MM.1S (cell line): ENCODE measurements around the gene TAF4B.

Experiments
- EZH2 ChIP-seq: fragments of 300-600 bp; sonication (generic); optimal IDR thresholded peaks from 2 replicates; pipeline ENCODE3; 2017; ENCODE audit warnings: low read depth, mild to moderate bottlenecking, antibody characterized with exemption, low read length, mixed read lengths
- TF ChIP-seq, protein P1 (sequence below): fragments of 300-600 bp; sonication (generic); IDR thresholded peaks from 2 replicates; pipeline ENCODE4 v1.5.1; 2016; ENCODE audit warnings: antibody characterized with exemption, low read length, mixed read lengths

DNA sequence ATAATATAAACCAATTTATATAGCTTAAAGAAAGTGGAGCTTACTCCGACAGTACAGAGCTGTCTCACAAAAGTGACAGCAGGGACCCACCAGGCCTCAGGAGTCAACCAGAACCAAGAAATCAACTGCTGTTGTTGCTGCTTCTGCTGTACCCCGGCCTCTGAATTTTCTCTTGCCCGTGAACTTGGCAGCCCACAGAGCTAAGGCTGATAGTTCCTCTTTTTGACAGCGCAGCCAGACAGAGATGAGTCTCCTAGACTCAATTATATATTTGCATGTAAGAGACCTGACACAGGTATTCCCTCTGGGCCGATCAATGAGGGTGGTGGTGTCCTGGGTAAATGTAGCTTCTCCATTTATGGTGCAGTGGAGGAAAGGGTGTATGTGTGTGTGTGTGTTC is 212.7 kb downstream of the TAF4B start:
- TF ChIP-seq, protein P1, sequence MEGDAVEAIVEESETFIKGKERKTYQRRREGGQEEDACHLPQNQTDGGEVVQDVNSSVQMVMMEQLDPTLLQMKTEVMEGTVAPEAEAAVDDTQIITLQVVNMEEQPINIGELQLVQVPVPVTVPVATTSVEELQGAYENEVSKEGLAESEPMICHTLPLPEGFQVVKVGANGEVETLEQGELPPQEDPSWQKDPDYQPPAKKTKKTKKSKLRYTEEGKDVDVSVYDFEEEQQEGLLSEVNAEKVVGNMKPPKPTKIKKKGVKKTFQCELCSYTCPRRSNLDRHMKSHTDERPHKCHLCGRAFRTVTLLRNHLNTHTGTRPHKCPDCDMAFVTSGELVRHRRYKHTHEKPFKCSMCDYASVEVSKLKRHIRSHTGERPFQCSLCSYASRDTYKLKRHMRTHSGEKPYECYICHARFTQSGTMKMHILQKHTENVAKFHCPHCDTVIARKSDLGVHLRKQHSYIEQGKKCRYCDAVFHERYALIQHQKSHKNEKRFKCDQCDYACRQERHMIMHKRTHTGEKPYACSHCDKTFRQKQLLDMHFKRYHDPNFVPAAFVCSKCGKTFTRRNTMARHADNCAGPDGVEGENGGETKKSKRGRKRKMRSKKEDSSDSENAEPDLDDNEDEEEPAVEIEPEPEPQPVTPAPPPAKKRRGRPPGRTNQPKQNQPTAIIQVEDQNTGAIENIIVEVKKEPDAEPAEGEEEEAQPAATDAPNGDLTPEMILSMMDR = no peak
- TF ChIP-seq EZH2 = no peak
